KBM-7 (cell line): Measurements from ENCODE around the gene BMI1.
A peak's percentile ranks its signal among the peaks of the same experiment; 100 is the strongest.

Experiments
- DNase-seq: peaks from one replicate; pipeline ENCODE4 v3.0.0-alpha.2; 2015
- in situ Hi-C: fragments of 300-500 bp; cut with MboI; formaldehyde crosslinking; loops from 2 replicates; pipeline ENCODE4 v1.14.3; 2020; ENCODE audit warnings: low sequenced_read_pairs, low pct_unique_long_range_greater_than_20kb, mixed read lengths

Gene BMI1

GRCh38 chr10:22317771-22318565 lies 2.9 kb upstream of the BMI1 start:
- in situ Hi-C loops, result no loop called here
- DNase-seq, result no peak

- DNase-seq, result no peak
- in situ Hi-C loops, result no loop called here
Measured at GRCh38 chr10:22318772-22319171, 2.1 kb upstream of the BMI1 start.

- in situ Hi-C loops, result no loop called here
Measured at GRCh38 chr10:22319547-22319979, 1.3 kb upstream of the BMI1 start.

GRCh38 chr10:22319980-22320558 lies 830 bp upstream of the BMI1 start:
- peak; percentile 58 for DNase-seq
- in situ Hi-C loops, result no loop called here

More at GRCh38 chr10:22319547-22319979, 1.3 kb upstream of the BMI1 start:
- DNase-seq, result no peak

GRCh38 chr10:22321156-22321923 lies 441 bp downstream of the BMI1 start:
- in situ Hi-C loops, result no loop called here
- peak; percentile 80 for DNase-seq

GRCh38 chr10:22321924-22322640 lies 1.2 kb downstream of the BMI1 start:
- no peak for DNase-seq
- in situ Hi-C loops, result no loop called here

- DNase-seq, result no peak
- in situ Hi-C loops, result no loop called here
Measured at GRCh38 chr10:22322641-22323160, 1.8 kb downstream of the BMI1 start.

GRCh38 chr10:22323538-22324305 lies 2.8 kb downstream of the BMI1 start:
- DNase-seq, result no peak
- in situ Hi-C loops, result no loop called here

- no peak for DNase-seq
- in situ Hi-C loops, result no loop called here
Measured at GRCh38 chr10:22324413-22324812, 3.5 kb downstream of the BMI1 start.

GRCh38 chr10:22324893-22325271 lies 4.0 kb downstream of the BMI1 start:
- in situ Hi-C loops, result no loop called here
- DNase-seq, result no peak

- in situ Hi-C loops, result no loop called here
- DNase-seq, result peak; percentile 71
Measured at GRCh38 chr10:22325272-22326144, 4.6 kb downstream of the BMI1 start.

- no peak for DNase-seq
- in situ Hi-C loops, result no loop called here
Measured at GRCh38 chr10:22326145-22326702, 5.3 kb downstream of the BMI1 start.

GRCh38 chr10:22329150-22329549 lies 8.3 kb downstream of the BMI1 start:
- DNase-seq, result no peak
- in situ Hi-C loops, result no loop called here

GRCh38 chr10:22332116-22332692 lies 11.3 kb downstream of the BMI1 start:
- in situ Hi-C loops, result no loop called here
- DNase-seq, result no peak

GRCh38 chr10:22333167-22333974 lies 12.5 kb downstream of the BMI1 start:
- DNase-seq, result no peak
- in situ Hi-C loops, result no loop called here

GRCh38 chr10:22333975-22334282 lies 13.0 kb downstream of the BMI1 start:
- in situ Hi-C loops, result no loop called here
- no peak for DNase-seq
